Right lobe of liver (tissue), 6 donors: ENCODE results near the gene ATP2B1. TPM values are rescaled to one million over a fixed set of nuclear protein-coding genes. Genes with fewer than 3 reads are reported as not detected.
"Not testable (repeated sequence)": the region's sequence is repeated elsewhere in the genome, so short reads cannot be mapped to it uniquely, and the experiment has no call there.

Experiments used
- ATAC-seq, 4 donors: fragments of 200-7000 bp; cut with Tn5 transposase; one replicate each; pipeline ENCODE4 v1.9.1; 2020; ENCODE audit warnings: mild to moderate bottlenecking in 4 of 4, moderate library complexity in 4 of 4
- DNase-seq, 3 donors: peaks; one replicate each; pipeline ENCODE4 v3.0.0-alpha.2; 2020
- H3K27ac ChIP-seq, 3 donors: fragments of 200-600 bp; one replicate each; pipeline ENCODE4 v1.8.0; 2022
- H3K27me3 ChIP-seq, 2 donors: fragments of 200-600 bp; one replicate each; pipeline ENCODE4 v1.8.0; 2022
- H3K36me3 ChIP-seq, 4 donors: fragments of 200-600 bp; sonication (generic) in 1 of 4; one replicate each; pipeline versions ENCODE4 v1.5.1 to v1.8.0; 2017 to 2022; ENCODE audit warnings: control low read depth in 1 of 4
- H3K4me1 ChIP-seq, 4 donors: fragments of 200-600 bp; sonication (generic) in 1 of 4; one replicate each; pipeline versions ENCODE4 v1.5.1 to v1.8.0; 2017 to 2022; ENCODE audit warnings: control low read depth in 1 of 4
- H3K4me3 ChIP-seq, 3 donors: fragments of 200-600 bp; one replicate each; pipeline ENCODE4 v1.8.0; 2022
- H3K9me3 ChIP-seq, 4 donors: fragments of 200-600 bp; sonication (generic) in 1 of 4; one replicate each; pipeline versions ENCODE4 v1.5.1 to v1.8.0; 2017 to 2022; ENCODE audit warnings: control low read depth in 1 of 4
- CTCF ChIP-seq, 4 donors: fragments of 200-600 bp in 3 of 4; fragments of 450-650 bp in 1 of 4; IDR thresholded peaks; one replicate each; pipeline versions ENCODE4 v1.5.1 to v1.8.0; 2016 to 2022; ENCODE audit warnings: antibody characterized with exemption in 4 of 4, mild to moderate bottlenecking in 2 of 4
- POLR2A ChIP-seq: fragments of 450-650 bp; IDR thresholded peaks from one replicate; pipeline ENCODE4 v1.6.1; 2017; ENCODE audit warnings: antibody characterized with exemption, mild to moderate bottlenecking
- WGBS: methylation state at CpG from one replicate; pipeline ENCODE4 v1.1.6; 2018; ENCODE audit warnings: low coverage, low lambda C conversion rate; ENCODE audit not compliant: insufficient coverage; ENCODE audit errors: missing lambda C conversion rate; 5-methylcytosine and 5-hydroxymethylcytosine counted together
- intact Hi-C, 2 donors: fragments of 100-400 bp; cut with DNase I; formaldehyde crosslinking; loops; one replicate each; pipeline versions ENCODE4 v1.11.2 to v1.14.1; 2022
- total RNA-seq, 6 experiments: library from RNA; depleted of rRNA in 2 of 6; stranded (reverse); fragments of >200 nt in 2 of 6; fragmentation: NEBNext Ultra II Directional in 3 of 6; extraction: Animal tissue kit (Norgen Biotek cat#: 25700) in 3 of 6; gene quantifications; one replicate each; pipeline versions ENCODE4 v1.1.0 to v1.2.4, GENCODE V29; 2016 to 2023
- donor health status: DM: no; HTN: yes; CAD: no.
- donor health status: DM: no; HTN: no; CAD: no.
- donor health status: DM: no; HTN: no; CAD: no.
- donor health status: DM: no; HTN: yes; CAD: no.
- donor health status: DM: no; HTN: yes; CAD: no.

The ATP2B1 gene
- total RNA-seq, 6 experiments from 2014 or later = 10.4 to 23.9 (median 17.6) TPM

- peaks cover 0 to 4% of the 10 kb centered on the region in 2 donors for H3K27me3 ChIP-seq
- no peak overlapping the region for H3K4me3 ChIP-seq
- ATAC-seq (no peak), DNase-seq (no peak)
- H3K4me1 ChIP-seq = peaks cover 0 to 12% (median 5%) of the 10 kb centered on the region in 4 donors
- no peak for TF ChIP-seq CTCF (IDR thresholded peaks at IDR 0.05)
- TF ChIP-seq POLR2A = no peak
- H3K9me3 ChIP-seq = no peaks in the 10 kb centered on the region
- no peaks in the 10 kb centered on the region for H3K36me3 ChIP-seq
- intact Hi-C loops = no loop called here
- WGBS = 100% methylated on average over 1 of the region's 1 CpG
- no peak overlapping the region for H3K27ac ChIP-seq
Observed at GRCh38 chr12:89702503-89702902, 6.1 kb downstream of the ATP2B1 start.

- TF ChIP-seq CTCF (IDR thresholded peaks at IDR 0.05) = no peak
- no peak for TF ChIP-seq POLR2A
- Histone ChIP-seq H3K27ac (no peak overlapping the region), H3K4me3 (no peak overlapping the region), H3K27me3 (peaks cover 0 to 4% of the 10 kb centered on the region in 2 donors), H3K36me3 (no peaks in the 10 kb centered on the region), H3K9me3 (no peaks in the 10 kb centered on the region), H3K4me1 (peaks cover 0 to 10% (median 4%) of the 10 kb centered on the region in 4 donors)
- DNase-seq (no peak), ATAC-seq (no peak)
- WGBS = 96% methylated on average over 3 of the region's 3 CpGs
- intact Hi-C loops = no loop called here
Observed at GRCh38 chr12:89701606-89702206, 6.9 kb downstream of the ATP2B1 start.

GRCh38 chr12:89700191-89700810, 8.3 kb downstream of the ATP2B1 start:
- no peak for TF ChIP-seq CTCF (IDR thresholded peaks at IDR 0.05)
- no peak for TF ChIP-seq POLR2A
- ATAC-seq (no peak), DNase-seq (no peak)
- Histone ChIP-seq H3K9me3 (no peaks in the 10 kb centered on the region), H3K36me3 (no peaks in the 10 kb centered on the region), H3K27ac (no peak overlapping the region), H3K27me3 (peaks cover 0 to 4% of the 10 kb centered on the region in 2 donors), H3K4me3 (no peak overlapping the region), H3K4me1 (peaks cover 0 to 10% (median 3%) of the 10 kb centered on the region in 4 donors)
- intact Hi-C loops = no loop called here
- 98% methylated on average over 4 of the region's 4 CpGs for WGBS

DNA sequence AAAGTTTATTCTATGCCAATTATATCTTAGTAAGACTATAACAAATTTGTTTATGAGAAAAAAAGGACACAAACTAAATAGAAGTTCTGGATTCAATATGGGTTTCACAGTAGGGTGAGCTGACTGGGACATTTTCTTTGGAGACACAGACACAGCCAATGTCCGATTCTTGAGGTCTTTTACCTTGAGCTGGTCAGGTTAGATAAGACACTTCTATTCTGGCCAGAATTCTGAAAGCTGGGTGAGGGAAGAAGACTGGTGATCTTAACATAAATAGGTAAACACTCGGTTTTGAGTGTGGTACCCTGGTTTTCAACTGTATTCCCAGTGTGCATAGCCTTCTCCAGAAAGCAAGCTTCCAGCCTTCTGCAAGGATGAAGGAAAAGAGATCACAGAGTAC, 10.0 kb downstream of the ATP2B1 start:
- DNase-seq = no peak
- Histone ChIP-seq H3K9me3 (no peaks in the 10 kb centered on the region), H3K36me3 (no peaks in the 10 kb centered on the region), H3K27me3 (no peaks in the 10 kb centered on the region), H3K4me3 (no peak overlapping the region), H3K4me1 (peaks cover 0 to 6% (median 0%) of the 10 kb centered on the region in 4 donors), H3K27ac (no peak overlapping the region)
- intact Hi-C loops = no loop called here
- ATAC-seq = no peak
- WGBS = 77% methylated on average over 2 of the region's 2 CpGs
- TF ChIP-seq CTCF (IDR thresholded peaks at IDR 0.05) (no peak), POLR2A (no peak)

- not testable (repeated sequence) for H3K27ac ChIP-seq, H3K4me1 ChIP-seq
- WGBS = 94% methylated on average over 10 of the region's 10 CpGs
Observed at GRCh38 chr12:89697728-89698127, 10.9 kb downstream of the ATP2B1 start.

More at GRCh38 chr12:89697728-89698127, 10.9 kb downstream of the ATP2B1 start:
- intact Hi-C loops, H3K36me3 ChIP-seq, H3K9me3 ChIP-seq, H3K27me3 ChIP-seq, H3K4me3 ChIP-seq, ATAC-seq, DNase-seq: not testable (repeated sequence)
